ENCODE data around the gene NHLRC2. TPM values are rescaled to one million over a fixed set of nuclear protein-coding genes. Genes with fewer than 3 reads are reported as not detected.

The NHLRC2 gene
- polyA plus RNA-seq, 1 experiment: 4.2 TPM

DNA sequence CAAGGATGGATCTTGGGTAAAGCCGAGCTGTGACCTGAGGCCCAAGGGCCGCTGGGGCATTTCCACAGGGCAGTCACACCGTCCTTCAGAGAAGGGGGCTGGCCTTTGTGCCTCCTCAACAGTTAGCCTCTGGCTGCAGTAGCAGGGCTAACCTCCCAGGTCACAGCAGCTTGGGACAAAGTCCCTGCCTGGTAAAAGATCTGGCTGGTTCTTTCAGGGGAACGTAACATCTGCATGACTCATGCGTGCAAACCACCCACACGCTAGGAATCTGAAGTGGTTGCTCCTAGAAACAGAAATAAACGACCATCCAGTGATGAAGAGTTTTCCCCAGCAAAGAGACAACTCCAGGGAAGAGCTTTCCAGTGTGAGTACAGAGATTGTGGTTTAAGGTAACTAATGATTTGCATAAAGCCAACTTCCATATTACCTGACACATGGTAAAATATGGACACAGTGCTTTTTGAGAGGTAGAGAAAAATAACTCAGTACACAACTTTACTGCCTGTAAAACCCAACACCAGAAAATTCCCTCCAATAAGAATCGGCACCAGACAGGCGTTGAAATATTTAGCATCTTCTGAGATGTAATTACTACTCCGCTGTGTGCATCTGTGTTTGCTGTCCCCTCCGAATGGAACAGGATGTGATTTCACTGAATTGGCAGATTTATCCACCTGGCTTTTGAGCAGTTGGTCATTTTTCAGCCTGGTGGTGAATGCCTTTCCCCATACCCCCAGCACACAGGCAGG is 104.3 kb downstream of the NHLRC2 start:
- POLR2A ChIA-PET: no interaction called here

DNA sequence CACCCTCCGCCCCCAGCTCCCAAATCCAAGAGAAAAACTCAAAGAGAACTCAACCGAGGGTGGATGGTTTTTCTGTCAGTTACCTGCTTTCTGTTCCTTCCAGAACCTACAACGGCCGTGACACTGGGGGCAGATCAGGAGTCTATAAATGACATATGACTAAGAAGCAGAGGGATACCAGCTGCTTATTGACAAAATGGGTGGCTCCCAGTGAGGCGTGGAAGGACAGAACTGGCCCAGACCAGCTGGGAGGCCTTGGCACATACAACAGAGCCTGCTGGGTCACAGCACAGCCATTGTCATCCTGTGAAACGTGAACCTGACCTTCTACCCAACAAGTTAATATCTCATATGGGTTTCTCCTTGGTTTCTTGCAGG is 104.9 kb downstream of the NHLRC2 start:
- CTCF ChIA-PET: no interaction called here

More for the DNA sequence above, 104.3 kb downstream of the NHLRC2 start:
- CTCF ChIA-PET: no interaction called here
- no peaks in the 10 kb centered on the region for H3K36me3 ChIP-seq (ENCODE audit: control insufficient read depth, insufficient read depth, low read length)
- no peaks in the 10 kb centered on the region for H3K27me3 ChIP-seq (ENCODE audit: control insufficient read depth, insufficient read depth, low read length)
- no peak overlapping the region for H3K4me3 ChIP-seq (ENCODE audit: low read depth, low read length)
- TF ChIP-seq, protein P1, sequence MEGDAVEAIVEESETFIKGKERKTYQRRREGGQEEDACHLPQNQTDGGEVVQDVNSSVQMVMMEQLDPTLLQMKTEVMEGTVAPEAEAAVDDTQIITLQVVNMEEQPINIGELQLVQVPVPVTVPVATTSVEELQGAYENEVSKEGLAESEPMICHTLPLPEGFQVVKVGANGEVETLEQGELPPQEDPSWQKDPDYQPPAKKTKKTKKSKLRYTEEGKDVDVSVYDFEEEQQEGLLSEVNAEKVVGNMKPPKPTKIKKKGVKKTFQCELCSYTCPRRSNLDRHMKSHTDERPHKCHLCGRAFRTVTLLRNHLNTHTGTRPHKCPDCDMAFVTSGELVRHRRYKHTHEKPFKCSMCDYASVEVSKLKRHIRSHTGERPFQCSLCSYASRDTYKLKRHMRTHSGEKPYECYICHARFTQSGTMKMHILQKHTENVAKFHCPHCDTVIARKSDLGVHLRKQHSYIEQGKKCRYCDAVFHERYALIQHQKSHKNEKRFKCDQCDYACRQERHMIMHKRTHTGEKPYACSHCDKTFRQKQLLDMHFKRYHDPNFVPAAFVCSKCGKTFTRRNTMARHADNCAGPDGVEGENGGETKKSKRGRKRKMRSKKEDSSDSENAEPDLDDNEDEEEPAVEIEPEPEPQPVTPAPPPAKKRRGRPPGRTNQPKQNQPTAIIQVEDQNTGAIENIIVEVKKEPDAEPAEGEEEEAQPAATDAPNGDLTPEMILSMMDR (IDR thresholded peaks at IDR 0.05; ENCODE audit: insufficient read depth, low read depth, low read length): no peak
- DNase-seq (ENCODE audit: low read depth): peak; percentile 80

DNA sequence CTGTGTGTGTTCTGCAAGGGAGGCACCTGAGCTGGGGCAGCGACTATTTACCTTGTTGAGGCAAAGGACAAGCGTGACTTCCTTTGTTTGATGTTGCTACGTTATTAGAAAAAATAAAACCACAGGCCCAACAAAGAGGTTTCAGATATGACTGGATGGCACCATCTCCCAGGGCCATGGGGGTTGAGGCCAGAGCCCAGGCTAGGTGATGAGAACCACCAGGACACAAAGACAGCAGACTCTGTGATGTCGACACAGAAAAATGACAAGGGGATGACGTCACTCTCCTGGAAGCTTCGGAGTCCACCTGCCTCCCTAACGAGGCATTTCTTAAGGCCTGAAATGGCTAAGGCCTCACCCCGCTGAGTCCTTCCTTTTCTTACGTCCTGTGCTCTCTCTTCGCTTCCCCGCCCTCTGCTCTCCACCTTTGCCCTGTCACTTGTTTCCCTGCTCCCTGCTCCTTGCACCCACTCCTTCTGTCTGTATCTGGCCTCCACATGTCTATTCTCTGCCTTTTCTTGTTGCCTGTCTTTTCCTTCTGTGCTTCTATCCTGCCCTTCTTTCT is 106.2 kb downstream of the NHLRC2 start:
- TF ChIP-seq, protein P1 (IDR thresholded peaks at IDR 0.05; ENCODE audit: insufficient read depth, low read depth, low read length): no peak
- Histone ChIP-seq H3K36me3 (ENCODE audit: control insufficient read depth, insufficient read depth, low read length) (no peaks in the 10 kb centered on the region), H3K4me3 (ENCODE audit: low read depth, low read length) (no peak overlapping the region), H3K27me3 (ENCODE audit: control insufficient read depth, insufficient read depth, low read length) (no peaks in the 10 kb centered on the region)
- no peak for DNase-seq (ENCODE audit: low read depth)
- POLR2A ChIA-PET: interaction anchor here (0.6 kb wide), 1 partner anchor 551 kb away, joined by 3 read pairs; no protein-coding TSS in a partner anchor
- CTCF ChIA-PET: interaction anchor here (1.4 kb wide), 1 partner anchor 256 kb away, joined by 3 read pairs; no protein-coding TSS in a partner anchor

More for the DNA sequence above, 104.9 kb downstream of the NHLRC2 start:
- no peak for DNase-seq (ENCODE audit: low read depth)
- H3K27me3 ChIP-seq (ENCODE audit: control insufficient read depth, insufficient read depth, low read length): no peaks in the 10 kb centered on the region
- no peak overlapping the region for H3K4me3 ChIP-seq (ENCODE audit: low read depth, low read length)
- TF ChIP-seq, protein P1 (IDR thresholded peaks at IDR 0.05; ENCODE audit: insufficient read depth, low read depth, low read length): no peak
- no peaks in the 10 kb centered on the region for H3K36me3 ChIP-seq (ENCODE audit: control insufficient read depth, insufficient read depth, low read length)
- POLR2A ChIA-PET: no interaction called here

DNA sequence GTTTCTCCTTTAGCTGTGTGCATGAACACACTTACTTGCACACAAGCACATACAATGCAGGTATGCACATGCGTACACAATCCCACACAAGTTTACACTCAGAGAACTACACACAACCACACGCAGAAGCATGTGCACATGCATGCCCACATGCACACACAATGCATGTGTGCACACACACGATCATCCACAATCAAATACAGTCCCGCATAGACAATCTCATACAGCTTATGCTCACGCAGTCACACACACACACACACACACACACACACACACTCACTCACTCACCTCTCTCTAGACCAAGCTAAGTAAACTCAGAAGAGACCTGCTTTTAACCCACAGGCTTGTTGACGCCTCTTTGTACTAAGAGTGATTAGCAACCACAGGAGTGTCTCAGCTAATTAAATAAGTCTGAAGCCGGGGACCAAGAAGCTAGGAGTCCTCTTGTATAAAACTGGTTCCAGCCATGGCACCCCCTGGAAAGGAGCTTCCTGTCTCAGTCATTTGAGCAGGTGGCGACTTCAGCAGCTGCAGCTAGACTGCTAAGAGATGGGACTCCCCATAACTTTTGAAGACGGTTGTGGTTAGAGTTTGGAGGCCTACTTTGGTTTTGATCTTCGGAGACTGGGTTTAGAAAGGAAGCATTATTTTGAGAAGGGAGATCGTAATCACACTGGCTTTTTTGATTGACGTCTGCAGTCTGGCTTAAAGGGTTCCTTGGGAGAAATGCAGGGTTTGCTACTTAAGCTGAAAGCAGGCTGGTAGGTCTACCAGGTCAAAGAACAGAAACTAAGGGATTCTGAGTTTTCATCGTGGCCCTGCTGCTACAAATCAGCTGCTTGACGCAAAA is 106.9 kb downstream of the NHLRC2 start:
- no peak for DNase-seq (ENCODE audit: low read depth)
- TF ChIP-seq, protein P1 (IDR thresholded peaks at IDR 0.05; ENCODE audit: insufficient read depth, low read depth, low read length): no peak
- ChIA-PET POLR2A (interaction anchor here (0.6 kb wide), 1 partner anchor 551 kb away, joined by 3 read pairs; no protein-coding TSS in a partner anchor), CTCF (interaction anchor here (0.6 to 1.4 kb wide), 2 partner anchors 150 to 257 kb away, joined by 3 read pairs; no protein-coding TSS in a partner anchor)
- H3K4me3 ChIP-seq (ENCODE audit: low read depth, low read length): no peak overlapping the region
- H3K27me3 ChIP-seq (ENCODE audit: control insufficient read depth, insufficient read depth, low read length): no peaks in the 10 kb centered on the region
- no peaks in the 10 kb centered on the region for H3K36me3 ChIP-seq (ENCODE audit: control insufficient read depth, insufficient read depth, low read length)

DNA sequence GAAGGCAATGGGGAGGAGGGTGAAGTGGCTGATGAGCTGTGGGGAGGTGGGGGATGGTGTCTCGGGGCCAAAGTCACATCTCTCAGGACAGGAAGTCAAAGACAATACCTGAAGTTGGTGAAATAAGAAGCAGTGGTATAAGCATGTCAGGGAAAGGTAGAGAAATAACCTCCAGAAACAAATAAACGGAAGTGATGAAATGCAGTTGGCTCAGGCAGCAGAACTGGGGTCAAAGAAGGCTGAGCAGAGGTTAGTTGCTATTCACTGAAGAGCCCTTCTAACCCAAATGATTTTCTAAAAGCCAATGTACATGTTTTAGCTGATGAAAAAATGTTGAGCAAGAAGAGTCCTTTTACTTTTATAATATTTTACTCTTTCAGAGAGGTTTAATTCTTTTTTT is 110.6 kb downstream of the NHLRC2 start:
- no peak overlapping the region for H3K4me3 ChIP-seq (ENCODE audit: low read depth, low read length)
- TF ChIP-seq, protein P1 (IDR thresholded peaks at IDR 0.05; ENCODE audit: insufficient read depth, low read depth, low read length): no peak
- no peaks in the 10 kb centered on the region for H3K27me3 ChIP-seq (ENCODE audit: control insufficient read depth, insufficient read depth, low read length)
- DNase-seq (ENCODE audit: low read depth): no peak
- CTCF ChIA-PET: interaction anchor here (0.6 kb wide), 1 partner anchor 29 kb away, joined by 3 read pairs; no protein-coding TSS in a partner anchor
- no peaks in the 10 kb centered on the region for H3K36me3 ChIP-seq (ENCODE audit: control insufficient read depth, insufficient read depth, low read length)
- POLR2A ChIA-PET: no interaction called here
